ENCODE data around the gene BCL2L1.

BCL2L1 gene

DNA sequence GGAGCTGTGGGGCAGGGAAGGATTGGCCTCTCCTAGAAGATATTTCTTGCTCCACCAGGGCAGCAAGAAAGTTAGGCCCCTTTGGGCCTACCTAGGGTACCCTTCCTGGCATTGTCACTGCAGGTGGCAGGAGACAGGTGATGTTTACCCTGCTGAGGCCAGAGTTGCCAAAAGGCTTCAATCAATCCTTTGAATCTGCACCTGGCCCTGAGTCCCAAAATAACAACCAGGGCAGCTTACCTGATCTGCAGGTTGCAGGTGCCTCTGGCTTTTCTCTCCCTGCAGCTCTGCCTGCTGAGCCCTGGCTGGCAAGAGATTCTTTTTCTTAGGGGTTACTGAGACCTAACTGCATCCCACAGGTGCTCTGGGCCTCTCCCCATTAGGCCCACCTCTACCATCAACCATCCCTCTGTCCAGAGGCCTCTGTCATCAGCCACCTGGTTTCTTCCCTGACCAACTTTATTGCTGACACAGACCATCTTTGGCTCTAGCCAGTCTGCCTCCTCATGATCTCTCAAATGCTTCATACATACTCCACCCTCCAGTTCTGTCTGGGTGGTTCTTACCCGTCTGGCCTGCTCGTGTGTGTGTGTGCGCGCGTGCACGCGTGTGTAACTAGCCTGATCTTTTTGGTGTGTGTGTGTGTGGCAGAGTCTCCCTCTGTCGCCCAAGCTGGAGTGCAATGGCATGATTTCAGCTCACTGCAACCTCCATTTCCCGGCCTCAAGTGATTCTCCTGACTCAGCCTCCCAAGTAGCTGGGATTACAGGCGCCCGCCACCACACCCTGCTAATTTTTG, 13.7 kb downstream of the BCL2L1 start:
- DNase-seq = no peak

DNA sequence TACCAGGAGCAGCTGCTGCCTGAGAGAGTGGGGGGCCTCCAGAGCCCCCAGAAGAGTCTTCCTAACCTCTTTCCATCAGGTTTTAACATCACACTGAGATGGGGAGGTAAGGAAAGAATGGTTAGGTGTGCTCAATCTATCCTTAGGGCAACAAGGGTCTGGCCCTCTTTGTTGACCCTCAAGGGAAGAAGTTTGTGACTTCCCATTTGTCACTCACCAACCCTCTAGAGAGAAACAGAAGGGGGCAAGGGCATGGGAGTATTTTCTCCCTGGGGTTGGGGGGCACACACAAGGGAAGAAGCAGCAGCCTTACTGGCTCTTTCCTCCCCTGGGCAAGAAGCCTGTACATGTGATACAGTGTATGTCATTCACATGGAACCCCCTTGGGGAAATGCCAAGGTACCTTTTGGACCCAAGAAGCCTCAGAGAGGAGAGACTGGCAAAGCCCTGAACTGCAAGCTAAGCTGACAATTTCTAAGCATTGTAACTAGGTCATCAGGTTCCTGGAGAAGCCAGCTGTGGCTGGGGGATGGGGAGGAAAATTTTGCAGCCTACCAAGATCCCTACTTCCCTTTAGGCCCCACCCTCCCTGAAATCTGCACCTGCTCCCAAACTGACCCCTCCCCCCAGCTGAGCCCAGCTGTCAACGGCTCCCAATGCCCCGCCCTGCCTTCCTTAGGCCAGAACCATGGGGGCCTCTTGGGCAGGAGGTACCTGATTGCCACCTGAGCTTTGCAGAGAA, 14.5 kb downstream of the BCL2L1 start:
- DNase-seq = no peak

DNA sequence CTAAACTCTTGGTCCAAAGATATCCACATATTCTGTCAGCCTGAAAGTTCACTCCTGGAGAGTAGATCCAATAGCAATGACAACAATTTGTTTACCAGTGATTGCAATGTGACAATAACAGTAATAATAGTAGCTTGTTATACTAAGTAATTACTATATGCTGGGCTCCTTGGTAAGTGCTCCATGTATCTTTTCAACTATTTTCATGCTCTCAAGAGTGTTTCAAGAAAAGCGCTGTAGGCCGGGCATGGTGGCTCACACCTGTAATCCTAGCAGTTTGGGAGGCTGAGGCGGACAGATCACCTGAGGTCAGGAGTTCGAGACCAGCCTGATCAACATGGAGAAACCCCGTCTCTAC, 15.4 kb downstream of the BCL2L1 start:
- DNase-seq = no peak

DNA sequence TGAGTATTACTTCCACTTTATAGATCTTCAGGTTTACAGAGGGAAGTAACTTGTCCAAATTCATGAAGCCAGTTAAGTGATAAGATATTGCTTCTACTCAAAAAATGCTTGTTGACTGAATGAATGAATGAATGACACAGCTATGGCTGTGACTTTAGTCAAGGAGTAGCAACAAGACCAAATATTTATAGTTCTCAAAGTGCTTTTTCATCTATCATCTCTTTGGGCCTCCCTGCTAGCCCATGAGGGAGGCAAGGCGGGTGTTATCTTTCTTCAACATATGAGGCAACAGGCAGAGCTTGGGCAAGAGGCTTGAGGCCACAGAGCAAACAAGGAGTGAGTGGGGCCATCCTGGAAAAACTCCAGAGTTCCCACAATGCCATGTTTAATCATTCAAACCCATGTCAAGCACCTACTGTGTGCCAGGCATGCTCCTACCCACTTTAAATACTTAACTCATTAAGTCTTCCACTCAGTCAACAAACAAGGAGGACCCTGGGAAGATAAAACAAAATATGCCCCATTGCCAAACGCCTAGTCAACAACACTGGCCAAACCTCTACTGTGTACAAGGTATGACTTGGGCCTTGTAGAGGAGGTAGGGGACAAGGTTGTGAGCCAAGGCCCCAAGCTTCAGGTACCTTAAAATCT, 15.9 kb downstream of the BCL2L1 start:
- DNase-seq = no peak

DNA sequence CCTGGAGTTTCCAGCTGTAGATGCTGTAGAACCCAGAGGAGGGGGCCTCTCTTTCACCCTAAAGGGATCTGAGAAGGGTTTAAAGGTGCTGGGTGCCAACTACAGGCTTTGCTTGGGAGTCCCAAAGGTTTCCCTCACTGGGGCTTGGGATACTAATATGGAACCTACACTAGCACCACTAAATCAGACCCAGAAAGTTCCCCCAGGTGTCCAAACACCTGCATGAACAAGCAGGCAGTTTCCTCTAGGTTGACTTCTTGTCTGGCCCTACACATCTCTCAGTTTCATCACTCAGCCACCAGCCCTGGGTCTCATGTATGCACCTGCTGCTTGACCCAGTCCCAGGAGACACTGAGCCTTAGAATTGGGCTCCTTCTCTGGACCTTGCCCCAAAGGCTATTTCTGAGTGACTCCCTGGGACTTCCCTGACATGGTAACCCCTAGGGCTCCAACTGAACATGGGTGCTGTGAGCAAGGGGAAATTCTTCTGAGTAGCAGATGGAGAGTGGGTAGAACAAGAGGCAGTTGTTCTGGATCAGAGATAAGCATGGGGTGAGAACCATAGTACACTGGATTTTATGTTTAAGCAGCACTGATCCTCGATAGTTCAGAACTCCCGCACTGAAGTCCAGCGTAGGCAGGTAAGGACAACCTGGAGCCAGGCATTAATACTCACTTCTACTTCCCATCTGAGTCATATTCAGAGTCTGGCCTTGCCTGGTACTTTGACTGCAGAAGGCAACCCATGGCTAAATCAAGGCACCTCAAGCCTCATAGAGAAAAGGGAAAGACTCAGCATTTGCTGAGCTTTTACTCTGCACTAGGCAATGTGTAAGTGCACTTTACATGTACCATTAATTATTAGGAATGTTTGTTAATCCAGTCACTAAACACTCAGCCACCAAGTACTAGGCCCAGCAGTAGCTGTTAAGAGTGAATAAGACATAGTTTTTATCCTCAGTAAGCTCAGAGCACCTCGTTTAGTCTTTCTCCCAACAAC, 16.8 kb downstream of the BCL2L1 start:
- no peak for DNase-seq

DNA sequence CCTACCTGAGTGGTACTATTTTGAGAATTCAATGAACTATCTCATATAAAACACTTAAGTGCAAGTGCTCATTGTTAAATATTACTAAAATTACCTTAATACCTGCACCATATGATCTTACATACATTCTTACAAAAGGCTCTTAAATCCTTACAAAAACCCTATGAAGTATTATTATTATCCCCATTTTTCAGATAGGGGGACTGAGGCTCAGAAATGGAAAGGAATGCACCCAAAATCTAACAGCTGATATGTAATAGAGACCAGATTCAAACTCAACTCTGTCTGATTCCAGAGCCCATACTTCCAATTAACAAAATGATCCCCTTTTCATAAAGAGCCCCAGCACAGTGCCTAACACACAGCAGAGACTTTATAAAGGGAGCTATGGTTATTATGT, 17.5 kb downstream of the BCL2L1 start:
- no peak for DNase-seq

DNA sequence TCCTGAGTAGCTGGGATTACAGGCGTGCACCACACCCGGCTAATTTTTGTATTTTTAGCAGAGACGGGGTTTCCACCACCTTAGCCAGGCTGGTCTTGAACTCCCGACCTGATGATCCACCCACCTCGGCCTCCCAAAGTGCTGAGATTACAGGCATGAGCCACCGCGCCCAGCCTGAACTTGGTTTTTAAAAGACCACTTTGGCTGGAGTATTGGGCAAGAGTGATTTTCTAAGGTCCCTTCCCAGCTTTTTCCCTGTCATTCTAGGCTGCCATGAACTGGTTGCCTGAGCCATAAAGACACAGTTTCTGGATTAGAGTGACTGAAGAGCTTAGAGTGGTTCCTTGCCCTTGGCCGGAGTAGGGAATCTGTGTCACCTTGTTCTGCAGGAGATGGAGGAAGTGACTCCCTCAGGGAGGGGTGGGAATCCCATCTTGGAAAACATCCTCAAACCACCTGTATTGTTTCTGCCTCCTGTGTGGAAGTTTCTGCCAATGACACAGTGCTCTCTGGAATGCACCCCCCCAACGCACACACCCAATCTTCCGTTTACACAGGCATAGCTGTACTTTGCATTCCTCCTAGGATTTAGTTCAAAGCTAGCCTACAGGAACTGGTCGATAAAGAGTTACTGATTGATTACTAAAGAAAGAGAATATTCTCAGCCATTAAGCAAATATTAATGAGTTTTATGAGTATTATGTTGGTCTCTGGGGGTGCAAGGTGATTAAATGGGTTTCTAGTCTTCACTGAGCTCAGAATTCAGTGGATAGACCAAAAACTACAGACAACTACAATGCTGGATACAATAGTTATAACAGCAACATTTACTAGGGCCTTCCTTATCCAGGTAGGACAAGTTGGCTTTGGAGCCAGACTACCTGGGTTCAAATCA, 18.2 kb downstream of the BCL2L1 start:
- DNase-seq = no peak

DNA sequence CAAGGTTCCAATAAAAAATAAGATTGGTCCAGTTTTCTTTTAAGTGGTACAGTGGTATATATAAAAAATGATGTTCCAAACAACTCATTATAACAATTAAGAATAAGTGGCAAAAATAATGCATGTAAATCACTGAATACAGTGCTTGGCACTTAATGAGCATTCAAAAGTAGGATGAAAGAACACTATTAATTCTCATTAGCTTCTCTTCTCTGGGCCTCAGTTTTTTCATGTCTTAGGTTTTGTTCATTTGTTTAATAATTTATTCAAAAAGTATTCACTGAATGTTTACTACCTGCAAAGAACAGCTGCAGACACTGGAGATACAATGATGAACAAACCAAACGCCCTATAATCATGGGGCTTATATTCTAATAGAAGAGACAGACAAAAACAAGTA, 21.1 kb downstream of the BCL2L1 start:
- DNase-seq = no peak

DNA sequence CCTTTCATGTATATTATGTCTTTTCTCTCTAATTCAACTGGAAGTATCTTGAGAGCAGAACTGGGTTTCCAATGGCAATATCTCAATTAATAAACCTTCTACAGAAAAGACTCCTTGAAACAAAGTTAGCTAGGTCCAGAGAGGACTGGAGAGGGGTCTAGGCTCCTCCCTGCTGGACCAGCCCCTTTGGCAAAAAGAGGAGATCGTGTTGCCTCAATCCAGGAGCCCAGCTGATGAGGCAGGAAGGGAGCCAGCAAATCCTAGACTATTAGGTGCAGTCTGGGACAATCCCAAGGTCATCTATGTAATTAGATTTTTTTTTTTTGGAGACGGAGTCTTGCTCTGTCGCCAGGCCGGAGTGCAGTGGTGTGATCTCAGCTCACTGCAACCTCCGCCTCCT, 21.9 kb downstream of the BCL2L1 start:
- no peak for DNase-seq

DNA sequence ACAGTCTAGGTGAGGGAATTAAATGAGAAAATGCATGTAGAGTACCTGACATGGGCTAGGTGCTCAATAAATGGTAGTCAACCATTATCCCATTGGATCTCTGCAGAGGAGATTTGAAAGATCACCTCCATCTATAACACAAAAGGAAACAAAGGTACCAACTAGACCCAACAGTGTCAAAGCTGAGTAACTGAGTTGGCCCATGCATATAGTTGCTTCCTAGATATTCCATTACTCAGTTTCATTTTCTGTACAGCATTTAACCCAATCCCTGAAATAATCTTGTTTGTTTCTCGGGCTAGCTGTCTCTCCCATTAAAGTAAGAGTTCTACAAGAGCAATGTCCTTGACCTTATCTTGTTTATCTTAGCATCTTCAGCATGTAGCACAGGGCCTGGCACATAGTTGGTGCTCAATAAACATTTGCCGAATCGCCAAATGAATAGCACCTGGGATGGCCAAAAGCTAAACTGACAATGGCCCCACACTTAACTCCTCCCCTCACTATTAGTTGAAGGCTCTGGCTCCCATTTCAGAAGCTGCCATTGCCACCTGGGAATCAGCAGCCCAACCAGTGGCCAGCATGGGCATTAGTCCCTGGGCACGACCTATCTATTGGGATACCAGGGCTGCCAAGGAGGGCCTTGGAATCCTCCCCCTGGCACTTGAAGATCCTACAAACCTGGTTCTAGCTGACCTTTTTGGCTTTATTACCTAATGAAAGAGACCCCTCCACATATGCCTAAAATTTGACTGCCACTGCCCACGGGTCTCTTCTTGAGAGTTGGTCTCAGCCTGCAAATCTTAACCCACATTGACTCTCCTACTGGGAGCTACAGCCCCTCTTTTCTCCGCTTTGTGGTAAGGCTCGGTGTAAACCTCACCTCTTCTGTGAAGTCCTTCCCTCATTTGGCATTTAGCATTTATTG, 22.6 kb downstream of the BCL2L1 start:
- no peak for DNase-seq

DNA sequence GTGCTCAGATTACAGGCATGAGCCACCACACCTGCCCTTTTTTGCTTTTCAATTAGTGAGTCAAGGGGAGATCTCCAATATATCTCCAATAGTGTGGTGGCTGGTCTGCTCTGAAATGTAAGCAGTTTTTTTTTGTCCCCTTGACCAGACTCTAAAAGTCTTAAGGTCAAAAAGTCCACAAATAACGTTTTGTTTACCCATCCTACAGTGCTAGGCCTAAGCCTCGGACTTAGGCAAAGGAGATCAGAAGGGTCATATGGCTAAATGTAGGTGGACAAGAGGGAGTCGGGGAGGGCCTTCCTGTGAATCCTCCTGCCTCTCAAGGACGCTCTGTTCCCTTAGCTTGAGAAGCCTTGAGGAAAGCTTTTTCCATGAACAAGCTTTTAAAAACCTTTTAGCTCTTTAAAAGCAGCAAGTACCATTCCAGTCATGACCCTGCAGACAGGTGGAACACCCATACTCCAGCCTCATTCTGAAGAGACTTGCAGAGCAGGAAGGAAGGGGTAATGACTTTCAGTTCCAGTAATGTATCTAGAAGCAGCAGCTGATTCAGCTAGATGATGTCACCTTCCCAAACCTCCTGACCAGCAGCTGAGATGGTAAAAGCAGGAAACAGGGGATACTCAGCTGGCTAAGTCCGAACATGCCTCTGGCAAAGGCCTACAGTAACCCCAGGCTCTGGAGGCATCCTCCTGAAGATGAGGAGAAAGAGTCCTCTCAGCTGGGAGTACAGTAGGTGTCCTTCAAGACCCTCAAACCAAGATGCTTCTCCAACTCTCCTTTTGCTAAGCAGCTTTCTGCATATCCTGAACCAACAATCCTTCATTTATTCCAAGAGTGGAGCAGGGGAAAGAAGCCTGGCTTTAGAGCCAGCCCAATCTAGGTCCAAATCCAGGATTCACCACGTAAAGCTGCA, 23.6 kb downstream of the BCL2L1 start:
- no peak for DNase-seq

DNA sequence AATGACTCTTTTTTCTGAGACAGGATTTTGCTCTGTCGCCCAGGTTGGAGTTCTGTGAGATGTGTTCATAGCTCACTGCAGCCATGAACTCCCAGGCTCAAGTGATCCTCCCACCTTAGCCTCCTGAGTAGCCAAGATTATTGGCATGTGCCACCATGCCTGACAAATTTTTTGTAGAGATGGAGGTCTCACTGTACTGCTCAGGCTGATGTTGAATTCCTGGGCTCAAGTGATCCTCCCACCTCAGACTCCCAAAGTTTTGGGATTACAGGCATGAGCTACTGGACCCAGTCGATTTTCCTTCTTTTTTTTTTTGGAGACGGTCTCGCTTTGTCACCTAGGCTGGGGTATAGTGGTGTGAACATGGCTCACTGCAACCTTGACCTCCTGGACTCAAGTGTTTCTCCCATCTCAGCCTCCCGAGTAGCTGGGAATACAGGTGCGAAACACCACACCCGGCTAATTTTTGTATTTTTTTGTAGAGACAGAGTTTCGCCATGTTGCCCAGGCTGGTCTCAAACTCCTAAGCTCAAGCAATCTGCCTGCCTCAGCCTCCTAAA, 24.3 kb downstream of the BCL2L1 start:
- DNase-seq = no peak

DNA sequence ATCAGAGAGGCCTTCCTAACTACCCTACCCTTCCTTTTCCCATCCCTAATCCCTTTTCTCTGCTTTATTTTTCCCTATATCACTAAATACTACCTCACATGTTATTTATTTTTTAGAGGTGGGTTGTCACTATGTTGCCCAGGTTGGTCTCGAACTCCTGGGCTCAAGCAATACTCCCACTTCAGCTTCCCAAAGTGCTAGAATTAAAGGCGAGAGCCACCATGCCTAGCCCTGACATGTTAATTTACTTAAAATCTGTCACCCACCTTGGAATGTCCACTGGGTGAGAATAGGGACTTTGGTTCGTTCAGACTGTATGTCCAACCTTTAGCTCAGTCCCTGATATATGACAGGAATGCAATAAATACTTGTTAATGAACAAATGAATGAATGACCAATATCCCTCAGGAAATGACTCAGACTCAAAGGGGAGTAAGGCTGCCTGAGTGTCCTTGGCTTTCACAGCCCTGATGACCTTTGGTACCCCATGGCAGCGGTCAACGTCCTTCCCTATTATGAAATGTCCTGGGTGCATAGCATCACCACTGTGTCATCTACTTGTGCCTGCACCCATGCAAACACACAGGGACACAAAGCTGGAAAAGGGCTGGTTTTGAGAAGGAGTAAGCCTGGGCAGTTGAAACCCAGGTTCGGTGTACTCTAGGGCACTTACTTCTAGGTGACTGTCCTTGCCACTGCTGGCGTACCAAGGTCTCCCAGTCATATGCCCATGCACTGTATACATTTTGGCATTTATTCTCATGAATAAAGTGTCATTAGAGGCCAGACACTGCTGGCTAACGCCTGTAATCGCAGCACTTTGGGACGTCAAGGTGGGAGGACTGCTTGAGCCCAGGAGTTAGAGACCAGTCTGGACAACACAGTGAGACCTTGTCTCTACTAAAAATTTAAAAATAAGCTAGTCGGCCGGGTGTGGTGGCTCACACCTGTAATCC, 26.5 kb downstream of the BCL2L1 start:
- no peak for DNase-seq

DNA sequence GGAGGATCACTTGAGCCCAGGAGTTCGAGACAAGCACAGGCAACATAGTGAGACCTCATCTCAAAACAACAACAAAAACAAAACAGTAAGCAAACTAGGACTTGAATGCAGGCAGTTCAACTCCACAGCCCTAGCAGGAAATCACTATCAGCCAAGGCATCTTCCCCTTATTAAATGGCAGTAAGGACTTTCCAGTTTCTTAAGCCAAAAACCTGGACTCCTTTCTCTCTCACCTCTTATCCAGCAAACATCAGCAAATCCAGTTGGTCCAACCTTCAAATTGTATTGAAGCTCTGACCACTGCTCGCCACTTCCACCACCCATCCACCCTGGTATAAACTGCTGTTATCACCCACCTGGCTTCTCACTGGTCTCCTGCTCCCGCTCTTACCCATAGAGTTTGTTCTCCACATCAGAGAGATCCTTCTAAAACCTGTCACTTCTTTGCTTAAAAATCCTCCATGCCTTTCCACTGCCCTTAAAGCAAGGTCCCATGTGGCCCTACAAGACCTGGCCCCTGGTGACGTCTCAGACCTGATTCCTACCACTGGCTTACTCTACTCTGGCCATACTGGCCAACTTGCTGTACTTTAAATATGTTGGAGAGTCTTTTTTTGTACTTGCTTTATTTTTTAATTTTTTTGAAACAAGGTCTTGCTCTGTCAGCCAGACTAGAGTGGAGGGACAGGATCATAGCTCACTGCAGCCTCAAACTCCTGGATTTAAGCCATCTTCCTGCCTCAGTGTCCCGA, 27.6 kb downstream of the BCL2L1 start:
- DNase-seq = no peak

DNA sequence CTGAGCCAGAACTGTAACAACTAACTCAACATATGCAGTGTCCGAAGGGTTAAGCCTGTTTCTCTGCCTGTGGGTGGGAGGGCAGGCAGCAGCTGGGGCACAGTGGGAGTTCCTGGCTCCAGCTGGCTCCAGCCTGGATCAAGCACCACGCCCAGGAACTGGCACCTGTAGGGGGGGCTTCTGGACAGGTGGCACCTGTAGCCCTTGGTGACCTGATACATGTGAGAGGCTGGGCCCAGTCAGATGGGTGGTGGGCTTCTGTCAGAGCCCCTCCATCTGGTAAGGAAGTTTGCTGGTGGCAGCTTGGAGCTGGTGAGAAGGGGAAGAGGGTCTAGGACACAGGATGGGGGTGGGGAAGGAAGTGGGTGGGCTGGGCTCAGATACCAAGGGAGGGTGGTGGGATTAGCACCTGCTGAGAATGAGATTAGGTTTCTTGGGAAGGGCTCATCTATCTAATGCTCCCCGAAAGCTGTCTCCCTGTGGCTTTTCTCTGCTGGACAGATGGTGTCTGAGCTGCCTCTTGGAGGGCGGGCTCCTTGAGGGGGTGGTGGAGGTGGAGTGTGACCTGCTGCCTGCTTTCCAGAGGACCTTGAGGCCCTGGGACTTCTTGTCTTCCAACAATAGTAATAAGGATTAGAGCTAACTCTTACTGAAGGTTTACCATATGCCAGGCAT, 28.5 kb downstream of the BCL2L1 start:
- no peak for DNase-seq

DNA sequence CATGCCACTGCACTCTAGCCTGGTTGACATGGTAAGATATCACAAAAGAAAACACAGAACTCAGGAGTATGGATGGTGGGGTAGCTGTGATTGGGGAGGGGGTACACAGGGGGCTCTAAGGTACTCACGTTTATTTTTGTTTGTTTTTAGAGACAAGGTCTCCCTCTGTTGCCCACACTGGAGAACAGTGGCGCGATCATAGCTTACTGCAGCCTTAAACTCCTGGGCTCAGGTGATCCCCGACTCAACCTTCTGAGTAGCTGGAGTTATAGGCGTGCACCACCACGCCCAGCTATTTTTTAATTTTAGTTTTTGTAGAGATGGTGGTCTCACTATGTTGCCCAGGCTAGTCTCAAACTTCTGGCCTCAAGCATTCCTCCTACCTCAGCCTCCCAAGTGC, 29.3 kb downstream of the BCL2L1 start:
- no peak for DNase-seq
